Stimulated activated CD4-positive, alpha-beta T cell treated with anti-CD3 and anti-CD28 coated beads, Interleukin-2, amount 100 ng/mL, for 24 hours (primary cell): ENCODE results near the gene FOXF1.
A peak's percentile ranks its signal among the peaks of the same experiment; 100 is the strongest.

Experiments used
- DNase-seq, 2 donors: peaks; one replicate each; pipeline ENCODE4 v3.0.0-alpha.2; 2020

Gene FOXF1

DNA sequence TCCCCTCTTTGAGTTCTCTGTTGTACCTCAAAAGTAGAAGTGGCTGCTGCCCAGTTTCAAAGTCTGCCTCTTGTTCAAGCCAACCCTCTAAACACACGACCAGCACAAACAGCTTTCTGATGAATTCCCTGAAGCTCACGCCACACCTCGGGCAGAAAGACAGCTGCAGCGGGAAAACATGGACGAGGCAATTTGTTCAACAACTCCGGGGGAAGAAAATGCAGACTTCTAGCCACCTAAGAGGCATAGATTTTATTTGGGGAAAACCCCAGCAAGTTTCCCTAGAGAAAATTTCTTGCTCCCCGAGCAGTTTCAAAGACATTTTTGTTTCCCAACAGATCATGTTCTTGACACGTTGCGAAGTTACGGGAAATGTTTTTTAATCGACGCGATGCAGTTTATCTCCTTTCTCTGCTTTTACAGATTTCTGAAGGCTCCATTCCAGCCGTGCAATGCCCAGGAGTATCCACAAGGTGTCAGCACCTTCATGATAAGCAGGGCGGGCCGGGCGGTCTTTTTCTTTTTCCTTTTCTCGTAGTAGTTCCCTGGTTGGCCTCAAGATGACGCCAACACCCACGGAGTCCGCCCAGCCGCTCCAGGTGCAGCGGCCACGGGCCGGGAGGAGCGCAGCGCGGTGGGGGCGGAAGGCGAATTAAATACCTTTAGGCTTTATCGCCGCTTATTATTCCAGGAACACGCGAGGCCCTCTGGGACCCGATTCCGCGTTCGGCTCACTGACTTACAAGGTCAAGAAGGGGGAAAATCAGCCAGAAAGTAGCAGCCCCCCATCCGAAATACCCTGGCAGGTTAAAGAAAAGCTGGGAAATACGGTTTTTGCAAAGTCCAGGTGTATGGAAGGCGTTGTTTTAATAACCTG is 53.4 kb downstream of the FOXF1 start:
- DNase-seq, result peak; percentile 89
